AG04450 (cell line): Measurements from ENCODE around the gene MTA2. TPM values are rescaled to one million over a fixed set of nuclear protein-coding genes. Genes with fewer than 3 reads are reported as not detected.
"Not testable (repeated sequence)": the region's sequence is repeated elsewhere in the genome, so short reads cannot be mapped to it uniquely, and the experiment has no call there.

ENCODE experiments used
- CTCF ChIA-PET: fragments of 300-600, 350-600 bp; formaldehyde crosslinking; extraction: SDS; loops from one replicate; lab custom pipeline; 2022; ENCODE audit warnings: antibody characterized with exemption, inconsistent platforms; lab: Charles Lee
- POLR2A ChIA-PET: fragments of 350-600 bp; formaldehyde crosslinking; extraction: SDS; loops from one replicate; lab custom pipeline; 2021; ENCODE audit warnings: antibody characterized with exemption, inconsistent platforms; lab: Yijun Ruan, JAX
- DNase-seq: peaks from one replicate; pipeline ENCODE4 v3.0.0-alpha.2; 2011; ENCODE audit warnings: low read depth, low spot score
- H3K27ac ChIP-seq: one replicate; pipeline ENCODE4 v1.5.1; 2012; ENCODE audit warnings: low read depth, low read length, control low read depth
- H3K27me3 ChIP-seq: one replicate; pipeline ENCODE4 v1.6.0; 2012; ENCODE audit warnings: low read length; ENCODE audit not compliant: control insufficient read depth, insufficient read depth
- H3K4me3 ChIP-seq: 2 replicates; pipeline ENCODE4 v1.5.1; 2011; ENCODE audit warnings: mild to moderate bottlenecking, low read depth, low read length, control low read depth
- H3K9me3 ChIP-seq: 2 replicates; pipeline ENCODE4 v1.5.1; 2012; ENCODE audit warnings: low read length; ENCODE audit not compliant: control insufficient read depth, insufficient read depth
- CTCF ChIP-seq: IDR thresholded peaks from 2 replicates; pipeline ENCODE4 v1.5.1; 2011; ENCODE audit warnings: low read depth, low read length, control low read depth, inconsistent platforms
- polyA plus RNA-seq: library from polyadenylated mRNA; depleted of rRNA; stranded (reverse); fragments of >200 nt; gene quantifications from 2 replicates; pipeline ENCODE4 v1.2.3, GENCODE V29; 2011

The MTA2 gene
- polyA plus RNA-seq, 1 experiment, result 22.9 TPM

- POLR2A ChIA-PET, result interaction anchor here (0.5 to 2.0 kb wide), 15 partner anchors 11 to 269 kb away, joined by 3 to 29 read pairs (median 6); partner anchors contain the start of genes AHNAK, C11orf98, CSKMT and EEF1G
- H3K9me3 ChIP-seq, result no peaks in the 10 kb centered on the region
- TF ChIP-seq CTCF, result peak; percentile 95
- peak; percentile 97 for DNase-seq
- H3K4me3 ChIP-seq, result no peak overlapping the region
- H3K27me3 ChIP-seq, result no peaks in the 10 kb centered on the region
- peak overlapping the region; percentile 65 for H3K27ac ChIP-seq
- CTCF ChIA-PET, result interaction anchor here (0.5 to 7.9 kb wide), 32 partner anchors 9 to 181 kb away, joined by 3 to 120 read pairs (median 5); partner anchors contain the start of genes AHNAK, EEF1G, SCGB1A1 and TUT1
Measured at GRCh38 chr11:62560566-62561103, 41.0 kb downstream of the MTA2 start.

DNA sequence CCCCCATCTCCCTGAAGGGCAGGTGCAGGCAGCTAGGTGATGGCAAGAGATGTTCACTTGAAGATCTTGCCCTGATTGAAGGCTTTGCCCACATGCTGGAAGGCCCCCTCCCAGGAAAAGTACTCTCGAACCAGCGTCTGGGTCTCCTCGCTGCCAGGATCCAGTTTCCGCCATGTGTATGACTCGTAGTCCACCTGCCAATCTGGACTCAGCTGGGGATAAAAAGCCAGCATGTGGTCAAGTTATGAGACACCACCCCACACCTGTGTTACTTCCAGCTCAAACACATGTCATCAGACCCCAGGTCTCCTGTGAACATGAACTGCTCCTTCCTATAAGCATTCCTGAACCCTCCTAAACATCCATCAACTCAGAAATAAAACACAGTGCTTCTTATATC, 42.0 kb downstream of the MTA2 start:
- ChIA-PET CTCF (interaction anchor here (0.7 to 7.9 kb wide), 11 partner anchors 8 to 166 kb away, joined by 3 to 120 read pairs (median 12); partner anchors contain the start of genes AHNAK and SCGB1A1), POLR2A (interaction anchor here (0.9 to 2.0 kb wide), 3 partner anchors 13 to 165 kb away, joined by 5 to 29 read pairs (median 9); partner anchors contain the start of genes AHNAK and EEF1G)
- DNase-seq, H3K9me3 ChIP-seq, H3K4me3 ChIP-seq, H3K27me3 ChIP-seq: not testable (repeated sequence)
- peak overlapping the region; percentile 61 for H3K27ac ChIP-seq

DNA sequence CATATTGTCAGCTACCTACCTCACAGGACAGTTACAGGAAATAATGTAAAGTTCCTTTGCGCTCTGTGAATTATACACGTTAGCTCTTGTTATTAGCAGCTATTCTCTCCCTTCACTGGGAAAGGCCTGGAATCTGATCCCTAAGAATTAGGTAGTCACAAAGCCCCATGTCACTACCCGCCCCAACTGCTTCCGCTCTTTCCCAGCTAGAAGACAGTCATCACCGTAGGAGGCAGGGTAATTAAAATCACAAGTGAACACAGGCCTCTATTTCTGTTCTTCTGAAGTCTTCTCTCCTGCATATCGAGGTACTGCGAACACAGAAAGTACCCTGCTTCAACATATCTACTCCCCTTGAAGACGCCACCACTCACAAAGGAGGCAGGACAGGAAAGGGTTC, 42.5 kb downstream of the MTA2 start:
- POLR2A ChIA-PET, result interaction anchor here (0.7 to 1.9 kb wide), 4 partner anchors 12 to 746 kb away, joined by 4 to 9 read pairs (median 5); partner anchors contain the start of gene AHNAK
- DNase-seq, result no peak
- H3K27ac ChIP-seq, result no peak overlapping the region
- TF ChIP-seq CTCF, result no peak
- no peaks in the 10 kb centered on the region for H3K9me3 ChIP-seq
- no peak overlapping the region for H3K4me3 ChIP-seq
- H3K27me3 ChIP-seq, result no peaks in the 10 kb centered on the region
- CTCF ChIA-PET, result interaction anchor here (0.6 to 7.9 kb wide), 6 partner anchors 13 to 169 kb away, joined by 3 to 120 read pairs (median 34); partner anchors contain the start of gene AHNAK

DNA sequence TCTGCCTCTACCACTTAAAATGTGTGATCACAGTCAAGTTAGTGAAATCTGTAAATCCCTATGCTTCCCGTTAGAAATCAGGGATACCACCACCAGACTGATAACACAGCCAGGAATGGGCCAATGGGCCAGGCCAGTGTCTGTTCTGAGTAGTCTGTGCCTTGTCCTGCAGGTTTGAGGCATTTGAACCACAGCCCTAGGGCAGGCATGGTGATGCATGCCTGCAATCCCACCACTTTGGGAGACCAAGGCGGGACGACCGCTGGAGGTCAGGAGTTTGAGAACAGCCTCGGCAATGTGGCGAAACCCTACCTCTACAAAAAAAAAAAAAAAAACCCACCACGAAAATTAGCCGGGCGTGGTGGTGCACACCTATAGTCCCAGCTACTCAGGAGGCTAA, 43.0 kb downstream of the MTA2 start:
- H3K9me3 ChIP-seq, result no peaks in the 10 kb centered on the region
- ChIA-PET CTCF (interaction anchor here (0.6 to 7.9 kb wide), 7 partner anchors 14 to 168 kb away, joined by 3 to 120 read pairs (median 15); partner anchors contain the start of gene AHNAK), POLR2A (interaction anchor here (0.6 to 2.1 kb wide), 5 partner anchors 12 to 746 kb away, joined by 3 to 12 read pairs (median 5); partner anchors contain the start of genes AHNAK and EEF1G)
- H3K27ac ChIP-seq, result no peak overlapping the region
- H3K4me3 ChIP-seq, result no peak overlapping the region
- no peak for TF ChIP-seq CTCF
- DNase-seq, result no peak
- H3K27me3 ChIP-seq, result no peaks in the 10 kb centered on the region

DNA sequence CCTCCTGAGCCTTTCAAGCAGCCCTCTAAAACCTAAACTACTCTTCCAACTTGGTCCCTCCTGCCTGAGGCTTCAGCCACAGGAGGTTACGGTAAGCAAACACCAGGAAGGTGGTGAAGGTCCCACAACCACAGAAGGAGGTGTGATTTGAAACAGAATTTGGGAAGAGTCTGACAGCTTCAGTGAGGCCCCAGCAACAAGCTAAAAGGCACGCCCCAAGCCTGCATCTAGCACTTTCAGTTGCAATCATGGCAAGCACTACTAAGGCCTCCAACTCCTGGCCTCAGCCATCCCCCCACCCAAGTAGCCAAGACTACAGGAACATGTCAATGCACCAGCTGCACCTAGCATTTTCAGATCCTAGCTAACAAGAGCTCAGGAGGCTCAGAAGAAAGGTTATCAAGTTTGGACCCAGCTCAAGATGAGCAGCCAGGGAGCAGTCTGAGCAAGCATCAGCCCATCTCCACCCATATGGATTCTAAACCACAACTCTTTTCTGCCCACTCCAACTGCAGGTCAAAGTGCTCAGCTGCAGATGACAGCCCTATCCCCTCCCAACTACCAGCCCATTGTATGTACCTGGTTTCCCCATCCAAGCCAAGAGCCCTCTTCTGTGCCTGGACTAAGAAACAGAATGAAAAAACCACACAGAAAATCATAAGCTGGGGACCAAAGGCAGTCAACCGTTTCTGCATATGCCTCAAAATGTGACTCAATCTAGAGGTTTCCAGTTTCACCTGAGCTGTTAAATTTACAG, 44.6 kb downstream of the MTA2 start:
- no peaks in the 10 kb centered on the region for H3K27me3 ChIP-seq
- peak overlapping the region; percentile 87 for H3K27ac ChIP-seq
- no peak for TF ChIP-seq CTCF
- ChIA-PET CTCF (interaction anchor here (0.6 to 7.9 kb wide), 7 partner anchors 13 to 824 kb away, joined by 3 to 120 read pairs (median 3); partner anchors contain the start of gene AHNAK), POLR2A (interaction anchor here (0.6 to 2.2 kb wide), 9 partner anchors 10 to 138 kb away, joined by 3 to 12 read pairs (median 3); partner anchors contain the start of genes AHNAK, EEF1G, SCGB1A1 and TUT1)
- H3K9me3 ChIP-seq, result no peaks in the 10 kb centered on the region; the same call in 1 of the 2 replicates
- H3K4me3 ChIP-seq, result no peak overlapping the region
- DNase-seq, result no peak
